ENCODE data around the gene CRABP2.

Gene CRABP2

DNA sequence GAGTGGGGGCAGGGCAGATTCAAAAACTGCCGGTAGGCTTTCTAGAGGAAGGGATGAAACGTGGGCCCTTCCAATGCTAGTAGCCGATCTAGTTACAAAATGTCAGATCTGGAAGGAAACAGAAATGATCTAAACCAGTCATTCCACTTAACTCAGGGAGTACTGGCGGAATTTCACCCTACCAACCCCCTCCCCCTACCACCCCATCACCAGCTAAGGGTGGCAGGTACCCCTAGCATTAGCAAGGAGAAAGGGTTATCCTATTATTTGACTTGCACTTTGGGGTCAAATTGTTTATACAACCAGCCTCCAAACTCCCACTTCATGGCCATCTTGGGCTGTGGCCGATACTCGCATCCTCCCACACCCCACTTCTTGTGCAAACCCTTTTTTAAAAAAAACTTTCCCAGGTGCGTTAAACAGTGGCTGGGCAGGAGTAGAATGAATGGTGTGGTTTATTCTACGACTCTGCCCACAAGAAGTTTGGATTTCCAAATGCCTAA lies 36.1 kb upstream of the CRABP2 start:
- no peak for DNase-seq

DNA sequence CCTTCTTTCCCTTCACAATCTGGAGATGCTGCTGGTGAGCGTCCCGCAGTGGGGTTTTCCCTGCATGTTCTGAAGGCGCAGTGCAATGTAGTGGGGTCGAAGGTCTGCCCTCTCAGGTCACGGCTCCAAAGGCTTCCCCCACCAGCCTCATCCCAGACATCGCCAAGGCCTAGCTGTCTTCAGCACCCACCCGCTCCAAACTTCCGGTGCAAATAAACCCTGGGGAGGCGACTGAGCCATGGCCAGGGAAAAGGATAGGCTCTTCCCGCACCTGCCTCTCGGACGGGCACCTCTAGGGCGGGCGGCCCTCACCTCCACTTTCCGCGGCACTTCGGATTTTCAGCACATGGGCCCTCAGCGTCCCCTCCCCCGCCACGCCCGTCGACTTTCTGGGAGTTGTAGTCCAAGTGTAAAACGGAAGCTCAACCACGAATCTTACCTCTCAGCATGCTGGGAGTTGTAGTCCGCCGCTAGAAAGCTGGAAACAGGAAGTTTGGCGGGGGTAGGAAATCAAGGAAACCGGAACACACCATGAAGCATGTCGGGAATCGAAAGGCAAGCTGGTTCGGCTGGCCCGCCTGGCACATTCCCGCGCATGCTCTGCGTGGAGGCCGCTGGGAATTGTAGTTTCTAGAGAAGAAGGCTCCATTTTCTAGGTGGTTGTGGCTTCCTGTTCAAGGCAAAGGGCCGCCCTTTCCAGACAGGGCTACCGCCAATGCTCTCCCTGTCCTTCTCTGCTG lies 35.5 kb upstream of the CRABP2 start, which contains the start of gene MRPL24:
Gene MRPL24, minus strand, starts transcription at position 348 of the 740 bp plus-strand sequence. CDS start 2,384 bp downstream, outside the sequence.
- peak; percentile 99 for DNase-seq

- no peak for DNase-seq
Observed at GRCh38 chr1:156740237-156740740, 34.9 kb upstream of the CRABP2 start.

DNA sequence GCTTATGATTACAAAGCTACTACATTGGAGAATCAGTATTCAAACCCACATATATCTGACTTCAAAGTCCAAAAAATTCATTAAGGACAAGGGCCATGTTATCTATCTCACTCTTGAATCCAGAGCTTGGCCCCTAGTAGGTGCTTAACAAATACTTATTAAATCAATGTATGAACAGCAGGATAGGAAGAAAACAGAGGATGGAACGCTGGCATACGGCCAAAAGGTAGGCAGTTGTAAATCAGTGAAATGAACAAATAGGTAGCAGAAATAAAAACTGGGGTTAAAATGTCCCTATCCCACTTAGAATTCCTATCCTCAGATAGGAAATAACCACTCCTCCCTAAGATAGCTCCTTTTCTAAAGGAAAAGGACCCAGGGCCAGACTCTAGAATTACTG lies 33.5 kb upstream of the CRABP2 start:
- DNase-seq, result no peak

- no peak for DNase-seq
Observed at GRCh38 chr1:156738407-156738806, 33.0 kb upstream of the CRABP2 start.

- DNase-seq, result no peak
Observed at GRCh38 chr1:156733989-156734584, 28.7 kb upstream of the CRABP2 start.

DNA sequence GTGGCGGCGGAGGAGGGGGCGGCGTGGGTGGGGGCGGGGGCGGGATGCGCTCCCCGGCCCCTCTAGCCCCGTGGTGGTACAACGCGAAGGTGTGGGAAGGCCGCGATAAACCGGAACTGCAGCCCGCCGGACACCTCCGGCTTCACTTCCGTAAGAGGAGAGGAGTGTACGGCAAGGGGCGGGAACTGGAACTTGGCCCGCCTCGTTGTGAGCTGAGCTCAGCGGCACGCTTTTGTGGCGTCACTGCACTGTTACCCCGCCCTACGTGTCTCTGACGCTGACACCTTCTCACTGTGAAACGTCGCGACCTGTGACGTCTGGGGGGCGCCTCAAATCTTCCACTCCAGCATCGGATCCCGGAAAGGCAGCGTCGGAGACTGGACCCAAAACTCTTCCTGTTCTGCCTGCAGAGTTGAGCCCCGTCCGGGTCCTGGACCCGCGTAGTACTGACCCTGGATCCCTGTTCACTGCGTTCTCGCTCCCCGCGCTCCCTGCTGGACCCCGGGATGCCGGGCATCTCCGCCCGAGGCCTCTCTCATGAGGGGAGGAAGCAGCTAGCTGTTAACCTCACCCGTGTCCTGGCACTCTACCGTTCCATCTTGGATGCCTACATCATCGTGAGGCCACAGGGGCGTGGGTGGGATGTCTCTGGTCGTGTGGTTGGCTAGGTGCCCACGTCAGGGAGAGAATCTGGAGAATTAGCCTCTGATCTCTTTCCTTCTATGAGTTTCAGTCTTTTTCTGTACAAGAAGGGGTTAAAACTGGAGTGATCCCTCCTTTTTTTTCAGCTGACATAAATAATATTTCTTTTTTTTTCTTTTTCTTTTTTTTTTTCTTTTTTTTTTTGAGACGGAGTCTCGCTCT lies 23.4 kb upstream of the CRABP2 start, which contains the start of gene ISG20L2:
Gene ISG20L2, minus strand, starts transcription at position 168 of the 864 bp plus-strand sequence. CDS start 1,114 bp downstream, outside the sequence.
- peak; percentile 96 for DNase-seq

DNA sequence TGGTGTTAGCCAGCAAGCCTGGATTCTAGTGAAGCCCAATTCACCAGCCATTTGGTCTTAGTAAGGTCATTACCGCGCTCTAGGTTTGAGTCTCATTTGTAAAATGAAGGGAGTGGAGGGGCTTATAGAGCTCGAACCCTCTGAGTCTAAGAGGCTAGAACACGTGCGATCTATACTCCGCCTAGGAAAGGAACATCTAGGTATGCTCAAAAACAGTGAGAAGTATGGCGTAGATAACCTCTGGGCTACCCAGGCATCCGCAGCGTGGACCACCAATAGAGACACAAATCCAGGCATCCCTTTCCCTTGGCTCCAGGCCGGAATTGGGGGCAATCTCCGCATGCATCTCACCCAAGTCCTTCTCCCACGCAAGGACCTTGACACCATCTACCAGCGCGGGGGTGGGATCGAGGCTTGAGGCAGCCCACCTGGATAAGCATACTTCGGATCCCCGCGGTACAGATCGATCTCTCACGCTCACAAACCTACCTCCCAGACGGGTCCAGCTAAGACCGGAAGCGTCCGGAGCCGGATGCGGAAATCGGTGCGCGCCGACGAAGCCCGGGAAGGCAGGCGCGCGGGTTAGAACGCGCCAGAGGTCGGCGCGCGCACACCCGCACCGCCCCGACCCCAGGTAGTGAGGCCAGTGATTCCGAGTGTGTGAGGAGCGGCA lies 22.7 kb upstream of the CRABP2 start, which contains the start of gene METTL25B:
Gene METTL25B, plus strand, starts transcription at position 544 of the 673 bp plus-strand sequence. CDS start 636 bp downstream, outside the sequence.
- peak; percentile 44 for DNase-seq

GRCh38 chr1:156727492-156727891 lies 22.1 kb upstream of the CRABP2 start:
- DNase-seq, result no peak

DNA sequence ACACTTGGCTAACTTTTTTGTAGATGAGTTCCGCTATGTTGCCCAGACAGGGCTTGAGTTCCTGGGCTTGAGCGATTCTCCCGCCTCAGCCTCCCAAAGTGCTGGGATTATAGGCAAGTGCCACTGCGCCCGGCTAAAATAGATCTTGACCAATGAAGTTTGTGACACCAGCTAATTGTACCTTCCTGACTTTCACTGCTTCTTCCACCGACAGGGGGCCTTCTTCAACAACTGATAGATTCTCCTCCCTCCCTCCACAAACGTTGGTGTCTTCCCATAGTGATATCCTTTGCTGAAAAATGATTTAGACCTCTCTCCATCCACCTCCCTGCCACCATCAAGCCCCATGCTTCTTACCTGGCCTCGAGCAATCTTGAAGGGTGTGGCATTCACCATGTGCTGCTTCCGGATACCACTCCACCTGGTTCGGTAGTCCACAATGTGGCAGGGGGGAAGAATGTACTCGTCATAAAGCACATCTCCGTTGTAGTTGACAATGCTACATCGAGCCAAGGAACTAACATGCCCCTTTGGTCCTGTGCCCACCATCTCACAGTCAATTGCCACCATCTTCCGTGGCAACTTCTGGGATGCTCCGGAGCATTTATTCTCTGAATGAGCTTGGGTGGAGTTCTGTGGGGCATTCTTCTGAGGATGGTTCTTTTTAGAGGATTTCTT lies 21.3 kb upstream of the CRABP2 start:
- peak; percentile 54 for DNase-seq

DNA sequence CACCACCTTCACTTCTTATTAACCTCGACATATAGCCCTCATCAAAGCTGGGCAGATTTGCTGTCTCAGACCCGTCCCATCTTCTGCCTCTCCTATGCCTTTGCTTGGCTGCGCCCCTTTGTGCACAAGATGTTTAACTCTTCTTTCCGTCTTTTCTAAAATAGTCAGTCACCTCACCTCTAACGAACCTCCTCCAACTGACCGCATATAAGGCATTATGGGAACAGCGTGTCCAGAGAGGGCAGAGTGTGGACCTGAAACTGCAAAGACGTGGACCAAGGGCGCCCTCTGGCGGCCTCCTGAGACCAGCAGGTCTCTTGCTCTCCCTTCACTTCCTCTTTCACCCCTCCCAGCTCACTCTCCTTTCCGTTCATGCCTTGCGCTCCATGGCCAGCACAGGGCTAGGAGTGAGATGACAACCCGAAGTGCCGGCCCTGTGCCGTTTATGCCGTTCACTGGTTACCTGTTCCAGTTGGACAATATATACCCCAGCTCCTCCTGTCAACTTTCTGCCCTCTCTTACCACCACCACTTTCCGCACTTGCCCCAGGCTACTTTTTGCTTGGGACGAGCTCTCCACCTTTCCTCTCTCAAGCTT lies 20.4 kb upstream of the CRABP2 start:
- DNase-seq, result peak; percentile 83

GRCh38 chr1:156721535-156721934 lies 16.2 kb upstream of the CRABP2 start:
- DNase-seq, result no peak

DNA sequence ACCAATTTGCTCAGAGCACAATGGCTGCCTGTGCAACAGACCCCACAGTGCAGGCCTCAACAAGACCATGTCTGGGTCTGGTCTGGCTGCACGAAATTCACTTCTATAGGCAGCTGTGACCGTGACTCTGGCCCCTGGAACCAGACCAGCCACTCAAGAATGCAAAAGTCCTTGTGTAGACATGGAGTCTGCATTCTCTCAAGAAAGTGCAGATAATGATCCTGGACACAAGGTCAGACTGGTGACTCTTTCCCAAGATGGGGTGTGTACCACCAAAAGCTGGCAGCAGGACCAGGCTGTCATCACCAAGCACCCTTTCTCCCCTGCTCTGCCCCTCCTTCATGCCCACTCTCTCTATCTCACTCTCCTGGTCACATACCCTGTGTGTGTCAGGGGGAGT lies 15.7 kb upstream of the CRABP2 start:
- no peak for DNase-seq

DNA sequence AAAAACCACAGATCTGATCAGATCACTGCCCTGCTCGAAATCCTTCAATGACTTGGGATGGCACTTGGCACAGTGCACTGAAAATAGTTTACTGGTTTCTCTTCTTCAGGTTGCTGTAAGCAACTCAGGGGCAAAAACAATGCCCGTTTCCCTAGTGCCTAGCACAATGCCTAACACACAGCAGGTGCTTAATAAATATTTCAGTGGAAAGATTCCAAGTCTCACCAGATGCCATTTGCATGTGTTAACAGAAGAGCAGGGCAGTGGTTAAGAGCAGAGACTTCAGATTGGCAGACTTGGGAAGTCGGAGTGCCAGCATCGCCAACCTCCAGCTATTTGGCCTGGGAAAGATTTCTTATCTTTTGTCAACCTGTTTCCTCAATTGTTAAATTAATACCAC lies 12.0 kb upstream of the CRABP2 start:
- no peak for DNase-seq

- DNase-seq, result no peak
Observed at GRCh38 chr1:156714830-156715229, 9.4 kb upstream of the CRABP2 start.

GRCh38 chr1:156712626-156713025 lies 7.2 kb upstream of the CRABP2 start:
- no peak for DNase-seq

DNA sequence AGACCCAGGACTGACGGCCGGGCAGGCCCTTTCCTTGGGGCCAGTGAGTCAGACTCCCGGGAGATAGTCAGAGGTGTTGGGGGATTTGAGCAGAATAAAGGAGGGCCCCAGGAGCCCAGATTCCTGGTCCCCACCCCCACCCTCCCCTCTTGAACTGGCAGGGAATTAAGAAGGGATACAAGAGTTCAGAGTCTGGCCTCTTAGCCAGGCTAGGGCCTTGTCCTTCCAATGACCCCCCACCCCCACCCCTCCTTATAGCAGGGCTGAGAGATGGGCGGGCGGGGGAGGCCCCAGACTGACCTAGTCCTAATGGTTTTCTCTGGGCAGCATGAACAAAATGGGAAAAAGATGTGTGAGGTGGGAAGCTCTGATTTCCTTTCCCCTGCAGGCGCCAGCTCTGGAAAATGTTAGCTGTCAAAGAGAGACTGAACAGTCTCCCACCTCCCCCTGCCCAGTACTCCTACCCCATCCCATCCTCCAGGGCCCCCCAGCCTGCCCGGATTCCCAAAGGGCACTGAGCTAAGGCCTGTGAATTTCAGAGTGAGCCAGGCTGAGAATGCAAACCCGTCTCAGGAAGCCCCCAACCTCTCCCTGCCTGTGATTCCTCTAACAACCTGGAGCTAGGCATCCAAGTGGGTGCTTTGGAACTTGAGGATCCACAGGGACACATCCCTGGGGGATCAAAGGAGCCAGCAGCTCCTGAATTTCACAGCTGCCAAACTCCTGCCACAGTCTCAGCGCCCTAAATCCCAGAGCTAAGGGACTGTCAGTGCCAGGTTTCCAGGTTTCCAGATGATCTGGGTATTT lies 5.8 kb upstream of the CRABP2 start:
- no peak for DNase-seq

- peak; percentile 37 for DNase-seq
Observed at GRCh38 chr1:156709757-156710489, 4.5 kb upstream of the CRABP2 start.

GRCh38 chr1:156709031-156709430 lies 3.6 kb upstream of the CRABP2 start:
- no peak for DNase-seq

DNA sequence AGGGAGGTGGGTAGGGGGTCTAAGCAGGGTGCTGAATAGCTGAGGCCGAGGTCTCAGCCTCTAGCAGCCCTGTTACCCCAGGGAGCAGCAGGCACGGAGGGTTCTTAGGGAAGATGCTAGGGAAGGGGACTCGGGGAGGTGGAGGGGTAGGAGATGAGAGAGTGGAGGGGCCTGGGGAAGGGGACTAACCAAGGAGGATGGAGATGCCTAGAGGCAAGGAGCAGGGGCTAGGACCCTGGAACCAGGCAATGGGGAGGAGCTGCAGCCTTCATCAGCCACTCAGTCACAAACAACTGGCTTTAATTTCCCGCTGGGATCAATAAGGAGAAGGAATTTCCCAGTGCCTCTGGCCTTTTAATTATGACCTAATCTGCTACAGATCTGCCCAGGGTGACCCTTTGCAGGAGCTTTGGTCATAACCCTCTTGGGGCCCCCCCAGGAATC lies 2.9 kb upstream of the CRABP2 start:
- no peak for DNase-seq
